C4-2B (cell line): Measurements from ENCODE around the gene MRC2.

Experiments used
- ZFX ChIP-seq: fragments of 450-650 bp; IDR thresholded peaks from 2 replicates; pipeline ENCODE4 v1.6.1; 2017
- TF ChIP-seq, protein P1 (sequence below): fragments of 450-650 bp; conservative IDR thresholded peaks from 2 replicates; pipeline ENCODE4 v1.5.1; 2017; ENCODE audit warnings: mild to moderate bottlenecking

DNA sequence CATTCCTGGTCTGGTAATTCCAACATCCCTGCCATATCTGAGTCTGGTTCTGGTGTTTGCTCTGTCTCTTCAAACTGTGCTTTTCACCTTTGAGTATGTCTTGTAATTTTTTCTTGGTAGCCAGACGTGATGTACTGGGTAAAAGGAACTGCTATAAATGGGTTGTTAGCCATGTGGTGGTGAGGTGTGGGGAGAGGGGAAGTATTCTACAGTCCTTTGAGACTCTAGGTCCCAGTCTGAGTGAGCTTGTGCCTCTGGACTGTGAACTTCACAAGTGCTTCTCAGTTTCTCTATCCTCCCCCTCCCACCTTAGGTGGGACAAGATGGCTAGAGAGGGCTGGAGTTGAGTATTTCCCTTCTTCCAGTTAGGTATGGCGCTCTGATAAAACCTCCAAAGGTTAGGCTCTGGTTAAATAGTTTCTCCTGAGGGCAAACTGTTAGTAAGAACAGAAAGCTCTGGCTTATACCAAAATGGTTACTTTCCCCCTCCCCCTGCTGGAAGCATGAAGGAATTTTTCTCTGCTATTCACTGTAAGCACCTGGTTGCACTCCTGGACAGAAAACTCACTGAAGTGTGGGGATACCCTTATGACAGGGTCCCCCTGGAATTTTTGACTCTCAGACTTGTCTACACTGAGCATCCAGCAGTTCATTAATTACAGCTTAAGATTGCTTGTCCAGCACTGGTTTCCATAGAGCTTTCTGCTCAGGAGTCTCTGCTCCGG is 92.8 kb downstream of the MRC2 start:
- TF ChIP-seq, protein P1, sequence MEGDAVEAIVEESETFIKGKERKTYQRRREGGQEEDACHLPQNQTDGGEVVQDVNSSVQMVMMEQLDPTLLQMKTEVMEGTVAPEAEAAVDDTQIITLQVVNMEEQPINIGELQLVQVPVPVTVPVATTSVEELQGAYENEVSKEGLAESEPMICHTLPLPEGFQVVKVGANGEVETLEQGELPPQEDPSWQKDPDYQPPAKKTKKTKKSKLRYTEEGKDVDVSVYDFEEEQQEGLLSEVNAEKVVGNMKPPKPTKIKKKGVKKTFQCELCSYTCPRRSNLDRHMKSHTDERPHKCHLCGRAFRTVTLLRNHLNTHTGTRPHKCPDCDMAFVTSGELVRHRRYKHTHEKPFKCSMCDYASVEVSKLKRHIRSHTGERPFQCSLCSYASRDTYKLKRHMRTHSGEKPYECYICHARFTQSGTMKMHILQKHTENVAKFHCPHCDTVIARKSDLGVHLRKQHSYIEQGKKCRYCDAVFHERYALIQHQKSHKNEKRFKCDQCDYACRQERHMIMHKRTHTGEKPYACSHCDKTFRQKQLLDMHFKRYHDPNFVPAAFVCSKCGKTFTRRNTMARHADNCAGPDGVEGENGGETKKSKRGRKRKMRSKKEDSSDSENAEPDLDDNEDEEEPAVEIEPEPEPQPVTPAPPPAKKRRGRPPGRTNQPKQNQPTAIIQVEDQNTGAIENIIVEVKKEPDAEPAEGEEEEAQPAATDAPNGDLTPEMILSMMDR, result no peak; the same call in 1 of the 2 replicates
- no peak for TF ChIP-seq ZFX
